ENCODE results near the gene CTTNBP2NL.
A peak's percentile ranks its signal among the peaks of the same experiment; 100 is the strongest.

CTTNBP2NL gene

GRCh38 chr1:112444269-112444668 is 48.3 kb downstream of the CTTNBP2NL start:
- H3K4me1 ChIP-seq (ENCODE audit: control insufficient read depth, insufficient read depth, low read depth, low read length): peaks cover 4% of the 10 kb centered on the region
- no peak overlapping the region for H4K8ac ChIP-seq (ENCODE audit: low read length)
- H4K91ac ChIP-seq (ENCODE audit: low read length): no peak overlapping the region
- H2BK5ac ChIP-seq (ENCODE audit: low read depth, low read length, poor library complexity, severe bottlenecking): no peak overlapping the region
- no peak for DNase-seq
- H2AK5ac ChIP-seq (ENCODE audit: low read length, severe bottlenecking): no peak overlapping the region
- peak overlapping the region; percentile 28 for H3K9ac ChIP-seq (ENCODE audit: low read length)
- no peak overlapping the region for H2AFZ ChIP-seq (ENCODE audit: low read depth, low read length)
- no peak overlapping the region for H3K4me3 ChIP-seq (ENCODE audit: insufficient read depth in 1 of 2, low read depth in 1 of 2, low read length in 2 of 2)
- H3K14ac ChIP-seq (ENCODE audit: low read length in 2 of 2): no peak overlapping the region
- peaks cover 8 to 32% of the 10 kb centered on the region in 2 experiments for H3K36me3 ChIP-seq (ENCODE audit: control insufficient read depth in 1 of 2, insufficient read depth in 2 of 2, low read depth in 1 of 2, low read length in 2 of 2)
- H3K23ac ChIP-seq (ENCODE audit: low read length in 2 of 2): no peak overlapping the region
- no peak overlapping the region for H2BK15ac ChIP-seq (ENCODE audit: low read depth, poor library complexity, severe bottlenecking)
- H2BK120ac ChIP-seq (ENCODE audit: low read depth, low read length): no peak overlapping the region
- no peak overlapping the region for H3K18ac ChIP-seq (ENCODE audit: low read depth in 1 of 2, low read length in 2 of 2)
- no peaks in the 10 kb centered on the region for H3K9me3 ChIP-seq (ENCODE audit: control insufficient read depth, low read length)
- H3K4ac ChIP-seq (ENCODE audit: low read depth in 1 of 2, low read length in 2 of 2): no peak overlapping the region
- no peaks in the 10 kb centered on the region for H3K27me3 ChIP-seq (ENCODE audit: control insufficient read depth in 1 of 2, insufficient read depth in 1 of 2, low read length in 2 of 2)
- WGBS: 76% methylated on average over 1 of the region's 1 CpG
- no peak overlapping the region for H2BK12ac ChIP-seq (ENCODE audit: low read length in 2 of 2)
- peaks cover 6% of the 10 kb centered on the region for H3K79me1 ChIP-seq (replicated peaks; ENCODE audit: low read length, poor library complexity, severe bottlenecking)
- H3K4me2 ChIP-seq (ENCODE audit: low read length, poor library complexity, severe bottlenecking): no peak overlapping the region
- peak overlapping the region; percentile 3 for H3K27ac ChIP-seq (ENCODE audit: low read length, poor library complexity, severe bottlenecking)

GRCh38 chr1:112445596-112445995 is 49.6 kb downstream of the CTTNBP2NL start:
- H3K14ac ChIP-seq (ENCODE audit: low read length in 2 of 2): no peak overlapping the region
- no peaks in the 10 kb centered on the region for H3K27me3 ChIP-seq (ENCODE audit: control insufficient read depth in 1 of 2, insufficient read depth in 1 of 2, low read length in 2 of 2)
- H2BK120ac ChIP-seq (ENCODE audit: low read depth, low read length): no peak overlapping the region
- peaks cover 4% of the 10 kb centered on the region for H3K4me1 ChIP-seq (ENCODE audit: control insufficient read depth, insufficient read depth, low read depth, low read length)
- no peak overlapping the region for H3K4me3 ChIP-seq (ENCODE audit: insufficient read depth in 1 of 2, low read depth in 1 of 2, low read length in 2 of 2)
- H3K79me1 ChIP-seq (replicated peaks; ENCODE audit: low read length, poor library complexity, severe bottlenecking): peaks cover 6% of the 10 kb centered on the region
- no peaks in the 10 kb centered on the region for H3K9me3 ChIP-seq (ENCODE audit: control insufficient read depth, low read length)
- H4K8ac ChIP-seq (ENCODE audit: low read length): no peak overlapping the region
- H3K4me2 ChIP-seq (ENCODE audit: low read length, poor library complexity, severe bottlenecking): no peak overlapping the region
- H3K18ac ChIP-seq (ENCODE audit: low read depth in 1 of 2, low read length in 2 of 2): no peak overlapping the region
- H2BK12ac ChIP-seq (ENCODE audit: low read length in 2 of 2): no peak overlapping the region
- no peak overlapping the region for H2AFZ ChIP-seq (ENCODE audit: low read depth, low read length)
- H3K4ac ChIP-seq (ENCODE audit: low read depth in 1 of 2, low read length in 2 of 2): no peak overlapping the region
- H4K91ac ChIP-seq (ENCODE audit: low read length): no peak overlapping the region
- WGBS: no CpG with 5 or more reads among the region's 1 CpG
- H3K23ac ChIP-seq (ENCODE audit: low read length in 2 of 2): no peak overlapping the region
- H3K27ac ChIP-seq (ENCODE audit: low read length, poor library complexity, severe bottlenecking): no peak overlapping the region
- peaks cover 8 to 38% of the 10 kb centered on the region in 2 experiments for H3K36me3 ChIP-seq (ENCODE audit: control insufficient read depth in 1 of 2, insufficient read depth in 2 of 2, low read depth in 1 of 2, low read length in 2 of 2)
- no peak overlapping the region for H2BK5ac ChIP-seq (ENCODE audit: low read depth, low read length, poor library complexity, severe bottlenecking)
- no peak overlapping the region for H2AK5ac ChIP-seq (ENCODE audit: low read length, severe bottlenecking)
- H2BK15ac ChIP-seq (ENCODE audit: low read depth, poor library complexity, severe bottlenecking): no peak overlapping the region
- peak; percentile 6 for DNase-seq
- H3K9ac ChIP-seq (ENCODE audit: low read length): peak overlapping the region; percentile 10

- H2BK15ac ChIP-seq (ENCODE audit: low read depth, poor library complexity, severe bottlenecking): no peak overlapping the region
- peaks cover 8 to 29% of the 10 kb centered on the region in 2 experiments for H3K36me3 ChIP-seq (ENCODE audit: control insufficient read depth in 1 of 2, insufficient read depth in 2 of 2, low read depth in 1 of 2, low read length in 2 of 2)
- H2AFZ ChIP-seq (ENCODE audit: low read depth, low read length): no peak overlapping the region
- no peaks in the 10 kb centered on the region for H3K9me3 ChIP-seq (ENCODE audit: control insufficient read depth, low read length)
- H3K27me3 ChIP-seq (ENCODE audit: control insufficient read depth in 1 of 2, insufficient read depth in 1 of 2, low read length in 2 of 2): no peaks in the 10 kb centered on the region
- H4K91ac ChIP-seq (ENCODE audit: low read length): no peak overlapping the region
- H2AK5ac ChIP-seq (ENCODE audit: low read length, severe bottlenecking): no peak overlapping the region
- no peak overlapping the region for H2BK5ac ChIP-seq (ENCODE audit: low read depth, low read length, poor library complexity, severe bottlenecking)
- H3K14ac ChIP-seq (ENCODE audit: low read length in 2 of 2): no peak overlapping the region
- no peak overlapping the region for H2BK120ac ChIP-seq (ENCODE audit: low read depth, low read length)
- H3K18ac ChIP-seq (ENCODE audit: low read depth in 1 of 2, low read length in 2 of 2): no peak overlapping the region
- H3K4ac ChIP-seq (ENCODE audit: low read depth in 1 of 2, low read length in 2 of 2): no peak overlapping the region
- H3K9ac ChIP-seq (ENCODE audit: low read length): no peak overlapping the region
- WGBS: 96% methylated on average over 1 of the region's 1 CpG
- H4K8ac ChIP-seq (ENCODE audit: low read length): no peak overlapping the region
- peaks cover 5% of the 10 kb centered on the region for H3K4me1 ChIP-seq (ENCODE audit: control insufficient read depth, insufficient read depth, low read depth, low read length)
- peaks cover 6% of the 10 kb centered on the region for H3K79me1 ChIP-seq (replicated peaks; ENCODE audit: low read length, poor library complexity, severe bottlenecking)
- H3K27ac ChIP-seq (ENCODE audit: low read length, poor library complexity, severe bottlenecking): no peak overlapping the region
- DNase-seq: peak; percentile 63
- no peak overlapping the region for H3K4me2 ChIP-seq (ENCODE audit: low read length, poor library complexity, severe bottlenecking)
- H3K23ac ChIP-seq (ENCODE audit: low read length in 2 of 2): no peak overlapping the region
- H2BK12ac ChIP-seq (ENCODE audit: low read length in 2 of 2): no peak overlapping the region
- H3K4me3 ChIP-seq (ENCODE audit: insufficient read depth in 1 of 2, low read depth in 1 of 2, low read length in 2 of 2): no peak overlapping the region
Measured at GRCh38 chr1:112446411-112446810, 50.4 kb downstream of the CTTNBP2NL start.

- Histone ChIP-seq H3K4me1 (ENCODE audit: control insufficient read depth, insufficient read depth, low read depth, low read length) (peaks cover 7% of the 10 kb centered on the region), H4K91ac (ENCODE audit: low read length) (no peak overlapping the region), H2AK5ac (ENCODE audit: low read length, severe bottlenecking) (no peak overlapping the region), H3K79me1 (replicated peaks; ENCODE audit: low read length, poor library complexity, severe bottlenecking) (peaks cover 13% of the 10 kb centered on the region), H4K8ac (ENCODE audit: low read length) (no peak overlapping the region), H3K9ac (ENCODE audit: low read length) (no peak overlapping the region), H3K27ac (ENCODE audit: low read length, poor library complexity, severe bottlenecking) (no peak overlapping the region), H2AFZ (ENCODE audit: low read depth, low read length) (no peak overlapping the region), H3K27me3 (ENCODE audit: control insufficient read depth in 1 of 2, insufficient read depth in 1 of 2, low read length in 2 of 2) (no peaks in the 10 kb centered on the region), H3K36me3 (ENCODE audit: control insufficient read depth in 1 of 2, insufficient read depth in 2 of 2, low read depth in 1 of 2, low read length in 2 of 2) (peaks cover 14 to 40% of the 10 kb centered on the region in 2 experiments), H3K18ac (ENCODE audit: low read depth in 1 of 2, low read length in 2 of 2) (no peak overlapping the region), H3K14ac (ENCODE audit: low read length in 2 of 2) (no peak overlapping the region), H2BK120ac (ENCODE audit: low read depth, low read length) (no peak overlapping the region), H3K9me3 (ENCODE audit: control insufficient read depth, low read length) (no peaks in the 10 kb centered on the region), H2BK15ac (ENCODE audit: low read depth, poor library complexity, severe bottlenecking) (no peak overlapping the region), H2BK5ac (ENCODE audit: low read depth, low read length, poor library complexity, severe bottlenecking) (no peak overlapping the region), H3K4me2 (ENCODE audit: low read length, poor library complexity, severe bottlenecking) (no peak overlapping the region), H3K23ac (ENCODE audit: low read length in 2 of 2) (no peak overlapping the region), H3K4me3 (ENCODE audit: insufficient read depth in 1 of 2, low read depth in 1 of 2, low read length in 2 of 2) (no peak overlapping the region), H3K4ac (ENCODE audit: low read depth in 1 of 2, low read length in 2 of 2) (no peak overlapping the region), H2BK12ac (ENCODE audit: low read length in 2 of 2) (no peak overlapping the region)
- 83% methylated on average over 5 of the region's 8 CpGs for WGBS
- no peak for DNase-seq
Measured at GRCh38 chr1:112448904-112449629, 53.1 kb downstream of the CTTNBP2NL start.

All from mesenchymal stem cell (in vitro differentiated cells and primary cell).